ENCODE results near the gene GBF1. TPM values are rescaled to one million over a fixed set of nuclear protein-coding genes. Genes with fewer than 3 reads are reported as not detected.
A peak's percentile ranks its signal among the peaks of the same experiment; 100 is the strongest.

The GBF1 gene
- total and polyA plus RNA-seq, 10 donors = 5.8 to 42.1 (median 38.6) TPM

- H3K9me3 ChIP-seq = no peaks in the 10 kb centered on the region
- H3K4me1 ChIP-seq = peaks cover 3 to 38% (median 10%) of the 10 kb centered on the region in 6 donors
- no peak for TF ChIP-seq POLR2A (IDR thresholded peaks at IDR 0.05)
- TF ChIP-seq CTCF (IDR thresholded peaks at IDR 0.05 in 8 of 11, conservative IDR thresholded peaks at IDR 0.05 in 3 of 11) = no peak
- DNase-seq = no peak
- intact Hi-C loops (cut with DNase I; ENCODE audit: low total_unique reads) = no loop called here
- no peaks in the 10 kb centered on the region for H3K27me3 ChIP-seq (replicated peaks in 1 of 7)
- H3K4me3 ChIP-seq = no peak overlapping the region
- 66 to 92% (median 77%) methylated on average over 1 of the region's 1 CpG for WGBS, 5 donors
- peaks cover 0 to 27% (median 8%) of the 10 kb centered on the region in 6 donors for H3K36me3 ChIP-seq
- H3K27ac ChIP-seq = no peak overlapping the region
These were observed 28.7 kb downstream of the GBF1 start for GRCh38 chr10:102274062-102274461.

GRCh38 chr10:102275343-102275742, 30.0 kb downstream of the GBF1 start:
- Histone ChIP-seq H3K27me3 (replicated peaks in 1 of 7) (no peaks in the 10 kb centered on the region), H3K9me3 (no peaks in the 10 kb centered on the region), H3K4me3 (no peak overlapping the region), H3K27ac (no peak overlapping the region), H3K36me3 (peaks cover 0 to 27% (median 8%) of the 10 kb centered on the region in 6 donors), H3K4me1 (peaks cover 8 to 44% (median 15%) of the 10 kb centered on the region in 6 donors)
- TF ChIP-seq POLR2AphosphoS5 (IDR thresholded peaks at IDR 0.05) (no peak), POLR2A (IDR thresholded peaks at IDR 0.05) (no peak), CTCF (IDR thresholded peaks at IDR 0.05 in 8 of 11, conservative IDR thresholded peaks at IDR 0.05 in 3 of 11) (no peak)
- intact Hi-C loops (cut with DNase I; ENCODE audit: low total_unique reads) = no loop called here
- WGBS, 5 donors = 92 to 97% (median 93%) methylated on average over 2 of the region's 2 CpGs
- no peak for DNase-seq

- no peaks in the 10 kb centered on the region for H3K9me3 ChIP-seq
- H3K27ac ChIP-seq = no peak overlapping the region
- no peaks in the 10 kb centered on the region for H3K27me3 ChIP-seq (replicated peaks in 1 of 7)
- H3K4me3 ChIP-seq = no peak overlapping the region
- intact Hi-C loops (cut with DNase I; ENCODE audit: low total_unique reads) = no loop called here
- TF ChIP-seq CTCF (IDR thresholded peaks at IDR 0.05 in 8 of 11, conservative IDR thresholded peaks at IDR 0.05 in 3 of 11) (no peak), POLR2A (IDR thresholded peaks at IDR 0.05) (no peak), POLR2AphosphoS5 (IDR thresholded peaks at IDR 0.05) (no peak)
- H3K4me1 ChIP-seq = peaks cover 15 to 57% (median 31%) of the 10 kb centered on the region in 6 donors
- peaks cover 0 to 22% (median 8%) of the 10 kb centered on the region in 6 donors for H3K36me3 ChIP-seq
- DNase-seq = no peak
These were observed 33.8 kb downstream of the GBF1 start for GRCh38 chr10:102279104-102279503.

- peak overlapping the region in 6 of 8 donors; percentile 22 to 56 (median 28) for H3K27ac ChIP-seq
- intact Hi-C loops (cut with DNase I; ENCODE audit: low total_unique reads) = no loop called here
- peak overlapping the region in 1 of 8 donors; percentile 11 for H3K4me3 ChIP-seq
- DNase-seq = no peak
- H3K4me1 ChIP-seq = peaks cover 15 to 63% (median 31%) of the 10 kb centered on the region in 6 donors
- no peaks in the 10 kb centered on the region for H3K27me3 ChIP-seq (replicated peaks in 1 of 7)
- TF ChIP-seq POLR2AphosphoS5 (IDR thresholded peaks at IDR 0.05) = peak in 1 of 3 donors; percentile 29
- no peak for TF ChIP-seq POLR2A (IDR thresholded peaks at IDR 0.05)
- H3K9me3 ChIP-seq = no peaks in the 10 kb centered on the region
- peaks cover 0 to 33% (median 8%) of the 10 kb centered on the region in 6 donors for H3K36me3 ChIP-seq
- WGBS, 5 donors = 7 to 15% (median 9%) methylated on average over 3 of the region's 3 CpGs
These were observed 35.2 kb downstream of the GBF1 start for GRCh38 chr10:102280397-102281101.

Measured in spleen (tissue), 11 donors.